Measurements from ENCODE around the gene ITPKC.

ITPKC gene

GRCh38 chr19:40690693-40691420 lies 26.1 kb upstream of the ITPKC start:
- ATAC-seq, result peak; percentile 91
- 0 out of 2 replicates have a peak, but pooled peaks have one; percentile 16 for TF ChIP-seq CSDC2 (CRISPR knock-in tag; IDR thresholded peaks at IDR 0.05)
- no peak for TF ChIP-seq PPARA (CRISPR knock-in tag; IDR thresholded peaks at IDR 0.05; ENCODE audit: borderline replicate concordance)
- TF ChIP-seq, protein P1, sequence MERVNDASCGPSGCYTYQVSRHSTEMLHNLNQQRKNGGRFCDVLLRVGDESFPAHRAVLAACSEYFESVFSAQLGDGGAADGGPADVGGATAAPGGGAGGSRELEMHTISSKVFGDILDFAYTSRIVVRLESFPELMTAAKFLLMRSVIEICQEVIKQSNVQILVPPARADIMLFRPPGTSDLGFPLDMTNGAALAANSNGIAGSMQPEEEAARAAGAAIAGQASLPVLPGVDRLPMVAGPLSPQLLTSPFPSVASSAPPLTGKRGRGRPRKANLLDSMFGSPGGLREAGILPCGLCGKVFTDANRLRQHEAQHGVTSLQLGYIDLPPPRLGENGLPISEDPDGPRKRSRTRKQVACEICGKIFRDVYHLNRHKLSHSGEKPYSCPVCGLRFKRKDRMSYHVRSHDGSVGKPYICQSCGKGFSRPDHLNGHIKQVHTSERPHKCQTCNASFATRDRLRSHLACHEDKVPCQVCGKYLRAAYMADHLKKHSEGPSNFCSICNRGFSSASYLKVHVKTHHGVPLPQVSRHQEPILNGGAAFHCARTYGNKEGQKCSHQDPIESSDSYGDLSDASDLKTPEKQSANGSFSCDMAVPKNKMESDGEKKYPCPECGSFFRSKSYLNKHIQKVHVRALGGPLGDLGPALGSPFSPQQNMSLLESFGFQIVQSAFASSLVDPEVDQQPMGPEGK (CRISPR knock-in tag; IDR thresholded peaks at IDR 0.05; ENCODE audit: borderline replicate concordance), result peak; percentile 86
- TF ChIP-seq TCF4 (CRISPR knock-in tag; IDR thresholded peaks at IDR 0.05; ENCODE audit: borderline replicate concordance), result peak; percentile 55; the same call in 1 of the 2 replicates
- TF ChIP-seq TSHZ2 (CRISPR knock-in tag; IDR thresholded peaks at IDR 0.05), result no peak
- TF ChIP-seq ISL1 (CRISPR knock-in tag; IDR thresholded peaks at IDR 0.05), result peak; percentile 38; the same call in 1 of the 2 replicates

DNA sequence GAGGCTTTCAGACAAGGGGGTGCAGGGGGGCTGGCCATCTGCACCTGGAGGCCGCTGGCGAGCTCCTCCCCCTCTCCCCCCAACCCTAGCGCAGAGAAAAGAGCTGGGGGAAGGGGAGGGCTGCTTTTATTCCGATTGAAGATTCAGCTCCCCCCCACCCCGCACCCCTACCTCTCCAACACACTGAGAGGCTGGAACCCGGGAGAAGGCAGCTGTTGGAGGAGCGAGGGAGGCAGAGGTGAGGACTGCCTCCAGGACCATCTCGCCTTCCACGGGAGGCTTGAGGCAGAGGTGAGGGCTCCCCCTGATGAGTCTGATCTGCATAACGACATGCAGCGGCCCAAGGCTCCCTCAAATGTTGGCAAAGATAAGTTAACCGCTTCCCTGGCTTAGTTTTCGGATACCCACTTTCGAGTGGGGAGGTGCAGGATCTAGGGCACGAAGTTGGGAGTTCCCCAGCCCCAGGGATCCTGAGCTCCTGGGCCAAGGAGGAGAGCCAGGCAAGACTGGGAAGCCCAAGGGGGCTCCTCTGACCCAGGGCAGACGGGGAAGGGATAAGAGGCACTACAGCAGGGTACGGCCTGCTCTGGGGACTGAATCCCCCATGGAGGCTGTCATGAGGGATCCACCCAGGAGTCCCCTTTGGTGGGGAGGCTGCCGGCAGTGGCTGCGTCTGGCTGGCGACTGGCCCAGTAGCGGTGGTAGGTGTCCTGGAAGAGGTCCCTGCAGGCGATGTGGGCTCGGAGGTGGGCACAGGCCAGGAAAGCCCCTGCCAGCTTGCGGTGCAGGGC lies 25.3 kb upstream of the ITPKC start:
- no peak for ATAC-seq
- TF ChIP-seq ARNTL (CRISPR knock-in tag; IDR thresholded peaks at IDR 0.05; ENCODE audit: borderline replicate concordance, low read depth), result no peak
- TF ChIP-seq RARB (CRISPR knock-in tag; IDR thresholded peaks at IDR 0.05), result no peak
- no peak for TF ChIP-seq CSDC2 (CRISPR knock-in tag; IDR thresholded peaks at IDR 0.05)
- TF ChIP-seq ZFP30 (CRISPR knock-in tag; IDR thresholded peaks at IDR 0.05), result no peak
- TF ChIP-seq PPARA (CRISPR knock-in tag; IDR thresholded peaks at IDR 0.05; ENCODE audit: borderline replicate concordance), result no peak
- TF ChIP-seq, protein P1 (CRISPR knock-in tag; IDR thresholded peaks at IDR 0.05; ENCODE audit: borderline replicate concordance), result no peak
- no peak for TF ChIP-seq TOX (CRISPR knock-in tag; IDR thresholded peaks at IDR 0.05; ENCODE audit: borderline replicate concordance)
- TF ChIP-seq ZNF8 (CRISPR knock-in tag; IDR thresholded peaks at IDR 0.05), result no peak
- TF ChIP-seq ZC3H10 (CRISPR knock-in tag; IDR thresholded peaks at IDR 0.05), result no peak
- no peak for TF ChIP-seq SNAI2 (CRISPR knock-in tag; IDR thresholded peaks at IDR 0.05)
- no peak for TF ChIP-seq BACH2 (CRISPR knock-in tag; IDR thresholded peaks at IDR 0.05; ENCODE audit: borderline replicate concordance)
- TF ChIP-seq CSRNP3 (CRISPR knock-in tag; IDR thresholded peaks at IDR 0.05), result no peak
- TF ChIP-seq GLIS3 (CRISPR knock-in tag; IDR thresholded peaks at IDR 0.05), result no peak
- TF ChIP-seq POU6F1 (CRISPR knock-in tag; IDR thresholded peaks at IDR 0.05; ENCODE audit: borderline replicate concordance, low read depth), result no peak
- no peak for TF ChIP-seq OSR1 (CRISPR knock-in tag; IDR thresholded peaks at IDR 0.05)
- TF ChIP-seq TSHZ2 (CRISPR knock-in tag; IDR thresholded peaks at IDR 0.05), result no peak
- no peak for TF ChIP-seq ISL1 (CRISPR knock-in tag; IDR thresholded peaks at IDR 0.05)
- TF ChIP-seq TCF4 (CRISPR knock-in tag; IDR thresholded peaks at IDR 0.05; ENCODE audit: borderline replicate concordance), result no peak
- TF ChIP-seq, protein P2, sequence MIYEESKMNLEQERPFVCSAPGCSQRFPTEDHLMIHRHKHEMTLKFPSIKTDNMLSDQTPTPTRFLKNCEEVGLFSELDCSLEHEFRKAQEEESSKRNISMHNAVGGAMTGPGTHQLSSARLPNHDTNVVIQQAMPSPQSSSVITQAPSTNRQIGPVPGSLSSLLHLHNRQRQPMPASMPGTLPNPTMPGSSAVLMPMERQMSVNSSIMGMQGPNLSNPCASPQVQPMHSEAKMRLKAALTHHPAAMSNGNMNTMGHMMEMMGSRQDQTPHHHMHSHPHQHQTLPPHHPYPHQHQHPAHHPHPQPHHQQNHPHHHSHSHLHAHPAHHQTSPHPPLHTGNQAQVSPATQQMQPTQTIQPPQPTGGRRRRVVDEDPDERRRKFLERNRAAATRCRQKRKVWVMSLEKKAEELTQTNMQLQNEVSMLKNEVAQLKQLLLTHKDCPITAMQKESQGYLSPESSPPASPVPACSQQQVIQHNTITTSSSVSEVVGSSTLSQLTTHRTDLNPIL (CRISPR knock-in tag; IDR thresholded peaks at IDR 0.05; ENCODE audit: low read depth), result no peak
- no peak for TF ChIP-seq ZFP3 (CRISPR knock-in tag; IDR thresholded peaks at IDR 0.05)
